Caco-2 (cell line): Measurements from ENCODE around the gene CARD9. TPM values are rescaled to one million over a fixed set of nuclear protein-coding genes. Genes with fewer than 3 reads are reported as not detected.

ENCODE experiments used
- BruUV-seq: library from RNA; stranded (reverse); fragments of 400-500 nt; replicated peaks from 2 replicates; lab custom pipeline; 2021; lab: Mats Ljungman, UMichigan
- CTCF ChIA-PET: fragments of 300-600 bp; sonication (Branson Sonifier 250); formaldehyde crosslinking; loops from one replicate; lab custom pipeline; 2022; ENCODE audit warnings: antibody characterized with exemption; lab: Charles Lee
- POLR2A ChIA-PET: fragments of 300-600 bp; sonication (Branson Sonifier 250); formaldehyde crosslinking; loops from one replicate; lab custom pipeline; 2022; ENCODE audit warnings: antibody characterized with exemption; lab: Charles Lee
- DNase-seq, 2 experiments: peaks; one replicate each; pipeline versions ENCODE4 v3.0.0 to v3.0.0-alpha.2; 2020 to 2022
- H3K27me3 ChIP-seq: replicated peaks from 2 replicates; pipeline ENCODE4 v1.6.0; 2011; ENCODE audit warnings: low read length; ENCODE audit not compliant: control insufficient read depth, insufficient read depth
- H3K36me3 ChIP-seq: 2 replicates; pipeline ENCODE4 v1.5.1; 2011; ENCODE audit warnings: low read length; ENCODE audit not compliant: control insufficient read depth, insufficient read depth
- H3K4me1 ChIP-seq: fragments of 250-450 bp; sonication (Bioruptor Pico); 2 replicates; pipeline ENCODE4 v1.5.1; 2020; ENCODE audit warnings: mild to moderate bottlenecking
- H3K4me3 ChIP-seq: 2 replicates; pipeline ENCODE4 v1.5.1; 2011; ENCODE audit warnings: low read depth, mild to moderate bottlenecking, control low read depth, low read length
- H3K9me3 ChIP-seq: fragments of 250-450 bp; sonication (Bioruptor Pico); 2 replicates; pipeline ENCODE4 v1.5.1; 2020; ENCODE audit warnings: mild to moderate bottlenecking, moderate library complexity
- H3K27ac Mint-ChIP-seq: one replicate; pipeline ENCODE4 v1.8.0; 2022; ENCODE audit warnings: mixed read lengths; ENCODE audit not compliant: unreplicated experiment
- H3K27me3 Mint-ChIP-seq: one replicate; pipeline ENCODE4 v1.8.0; 2022; ENCODE audit warnings: mixed read lengths; ENCODE audit not compliant: insufficient read depth, unreplicated experiment
- H3K36me3 Mint-ChIP-seq: one replicate; pipeline ENCODE4 v1.8.0; 2022; ENCODE audit warnings: mild to moderate bottlenecking, mixed read lengths; ENCODE audit not compliant: insufficient read depth, unreplicated experiment
- H3K4me1 Mint-ChIP-seq: one replicate; pipeline ENCODE4 v1.8.0; 2022; ENCODE audit warnings: low read depth, mixed read lengths; ENCODE audit not compliant: unreplicated experiment
- H3K4me3 Mint-ChIP-seq: one replicate; pipeline ENCODE4 v1.8.0; 2022; ENCODE audit warnings: mild to moderate bottlenecking, moderate library complexity, mixed read lengths; ENCODE audit not compliant: unreplicated experiment
- H3K9me3 Mint-ChIP-seq: one replicate; pipeline ENCODE4 v1.8.0; 2022; ENCODE audit warnings: mixed read lengths; ENCODE audit not compliant: unreplicated experiment
- CTCF ChIP-seq, 2 experiments: fragments of 200-600 bp in 1 of 2; IDR thresholded peaks; 1 replicate in 1 of 2; 2 replicates in 1 of 2; pipeline versions ENCODE4 v1.5.1 to v1.8.0; 2011 to 2022; ENCODE audit warnings: antibody characterized with exemption in 1 of 2, control low read depth in 1 of 2, inconsistent platforms in 1 of 2, low read depth in 1 of 2, low read length in 1 of 2, mild to moderate bottlenecking in 1 of 2, moderate library complexity in 1 of 2; ENCODE audit not compliant: insufficient read depth in 1 of 2, severe bottlenecking in 1 of 2, unreplicated experiment in 1 of 2
- intact Hi-C: fragments of 100-400 bp; cut with micrococcal nuclease; formaldehyde crosslinking; loops from one replicate; pipeline ENCODE4 v1.10.0; 2022; ENCODE audit not compliant: unreplicated experiment
- total RNA-seq: library from RNA; stranded (reverse); gene quantifications from 2 replicates; pipeline ENCODE4 v1.2.3, GENCODE V29; 2022

The CARD9 gene
- total RNA-seq, 1 experiment from 2014 or later, result 1.7 TPM

- no peak overlapping the region for H3K4me3 ChIP-seq
- ChIA-PET CTCF (no interaction called here), POLR2A (interaction anchor here (0.6 kb wide), 1 partner anchor 311 kb away, joined by 5 read pairs; no protein-coding TSS in a partner anchor)
- no peak for DNase-seq
- Mint-ChIP-seq H3K4me3 (no peak overlapping the region), H3K9me3 (no peaks in the 10 kb centered on the region), H3K27ac (no peak overlapping the region), H3K4me1 (no peaks in the 10 kb centered on the region), H3K36me3 (peaks cover 86% of the 10 kb centered on the region), H3K27me3 (no peaks in the 10 kb centered on the region)
- H3K27me3 ChIP-seq, result no peaks in the 10 kb centered on the region
- BruUV-seq, result no TSS peak
- no peaks in the 10 kb centered on the region for H3K9me3 ChIP-seq
- intact Hi-C loops, result no loop called here
- H3K4me1 ChIP-seq, result peaks cover 3% of the 10 kb centered on the region; the same call in 1 of the 2 replicates
- H3K36me3 ChIP-seq, result peaks cover 8% of the 10 kb centered on the region
- TF ChIP-seq CTCF (IDR thresholded peaks at IDR 0.05; ENCODE audit: insufficient read depth in 1 of 2, low read depth in 1 of 2, low read length in 1 of 2, severe bottlenecking in 1 of 2, unreplicated experiment in 1 of 2), result no peak
Observed at GRCh38 chr9:136416914-136417313, 43.4 kb upstream of the CARD9 start.

GRCh38 chr9:136416427-136416826, 43.0 kb upstream of the CARD9 start:
- ChIA-PET POLR2A (no interaction called here), CTCF (no interaction called here)
- intact Hi-C loops, result no loop called here
- peaks cover 8% of the 10 kb centered on the region for H3K4me1 ChIP-seq
- peaks cover 9% of the 10 kb centered on the region for H3K36me3 ChIP-seq
- H3K27ac Mint-ChIP-seq, result no peak overlapping the region
- H3K4me3 Mint-ChIP-seq, result no peak overlapping the region
- no peaks in the 10 kb centered on the region for H3K27me3 ChIP-seq
- no peak overlapping the region for H3K4me3 ChIP-seq
- BruUV-seq, result no TSS peak
- no peaks in the 10 kb centered on the region for H3K9me3 Mint-ChIP-seq
- H3K4me1 Mint-ChIP-seq, result peaks cover 3% of the 10 kb centered on the region
- TF ChIP-seq CTCF (IDR thresholded peaks at IDR 0.05; ENCODE audit: insufficient read depth in 1 of 2, low read depth in 1 of 2, low read length in 1 of 2, severe bottlenecking in 1 of 2, unreplicated experiment in 1 of 2), result no peak
- peaks cover 86% of the 10 kb centered on the region for H3K36me3 Mint-ChIP-seq
- H3K9me3 ChIP-seq, result no peaks in the 10 kb centered on the region
- no peaks in the 10 kb centered on the region for H3K27me3 Mint-ChIP-seq
- no peak for DNase-seq

- CTCF ChIA-PET, result no interaction called here
- H3K27ac Mint-ChIP-seq, result no peak overlapping the region
- POLR2A ChIA-PET, result interaction anchor here (1.0 kb wide), 1 partner anchor 50 kb away, joined by 3 read pairs; no protein-coding TSS in a partner anchor
- BruUV-seq, result no TSS peak
- Histone ChIP-seq H3K4me1 (peaks cover 12% of the 10 kb centered on the region), H3K27me3 (no peaks in the 10 kb centered on the region), H3K36me3 (peaks cover 7% of the 10 kb centered on the region), H3K4me3 (no peak overlapping the region), H3K9me3 (no peaks in the 10 kb centered on the region)
- H3K4me3 Mint-ChIP-seq, result no peak overlapping the region
- H3K9me3 Mint-ChIP-seq, result no peaks in the 10 kb centered on the region
- intact Hi-C loops, result no loop called here
- H3K36me3 Mint-ChIP-seq, result peaks cover 90% of the 10 kb centered on the region
- peaks cover 16% of the 10 kb centered on the region for H3K4me1 Mint-ChIP-seq
- no peaks in the 10 kb centered on the region for H3K27me3 Mint-ChIP-seq
- no peak for TF ChIP-seq CTCF (IDR thresholded peaks at IDR 0.05; ENCODE audit: insufficient read depth in 1 of 2, low read depth in 1 of 2, low read length in 1 of 2, severe bottlenecking in 1 of 2, unreplicated experiment in 1 of 2)
- no peak for DNase-seq
Observed at GRCh38 chr9:136412962-136413361, 39.5 kb upstream of the CARD9 start.
